ENCODE results near the gene SGIP1.

DNA sequence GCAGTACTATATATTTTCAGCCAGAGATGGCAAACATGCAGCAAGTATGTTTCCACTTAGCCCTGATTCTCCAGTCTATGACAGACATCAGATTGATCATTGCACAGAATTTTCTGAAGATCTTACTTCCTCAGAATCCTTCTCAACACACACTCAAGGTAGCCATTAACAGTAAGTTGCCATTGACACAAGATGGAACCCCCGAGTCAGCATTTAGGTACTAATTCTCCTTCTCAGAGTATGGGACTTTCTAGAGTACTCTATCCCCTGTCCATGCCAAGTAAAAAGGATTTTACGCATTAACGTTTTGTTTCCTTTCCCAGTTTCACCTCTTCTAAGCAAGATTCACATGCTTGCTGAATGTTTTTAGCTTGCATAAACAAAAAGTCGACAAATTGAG lies 63.5 kb downstream of the SGIP1 start:
- TF ChIP-seq REST (IDR thresholded peaks at IDR 0.05; ENCODE audit: low read depth) (no peak), CEBPB (IDR thresholded peaks at IDR 0.05) (no peak), YY1 (IDR thresholded peaks at IDR 0.05; ENCODE audit: low read depth) (no peak), ZBTB7A (IDR thresholded peaks at IDR 0.05; ENCODE audit: low read depth) (no peak), TEAD4 (IDR thresholded peaks at IDR 0.05) (no peak), EGR1 (IDR thresholded peaks at IDR 0.05) (no peak), EP300 (IDR thresholded peaks at IDR 0.05; ENCODE audit: borderline replicate concordance) (no peak), RAD21 (IDR thresholded peaks at IDR 0.05; ENCODE audit: low read depth) (no peak), MAX (IDR thresholded peaks at IDR 0.05) (no peak), TAF1 (IDR thresholded peaks at IDR 0.05; ENCODE audit: low read depth) (no peak), NFIC (IDR thresholded peaks at IDR 0.05) (no peak), FOXM1 (IDR thresholded peaks at IDR 0.05; ENCODE audit: borderline replicate concordance, low read depth) (no peak), CREB1 (IDR thresholded peaks at IDR 0.05; ENCODE audit: low read depth) (no peak)
